Lower leg skin (tissue), 4 donors: ENCODE results near the gene MBD5. TPM values are rescaled to one million over a fixed set of nuclear protein-coding genes. Genes with fewer than 3 reads are reported as not detected.

Experiments used
- DNase-seq, 2 donors: peaks; one replicate each; pipeline ENCODE4 v3.0.0-alpha.2; 2019; ENCODE audit warnings: low spot score in 2 of 2
- H3K4me3 ChIP-seq: fragments of 200-600 bp; sonication (generic); 2 replicates; pipeline ENCODE4 v1.5.1; 2017; ENCODE audit warnings: mild to moderate bottlenecking, low read depth; ENCODE audit not compliant: poor library complexity, severe bottlenecking
- CTCF ChIP-seq, 3 donors: fragments of 450-650 bp; IDR thresholded peaks; one replicate each; pipeline ENCODE4 v1.5.1; 2016; ENCODE audit warnings: antibody characterized with exemption in 3 of 3, mild to moderate bottlenecking in 3 of 3, moderate library complexity in 2 of 3
- POLR2A ChIP-seq, 2 donors: fragments of 450-650 bp; IDR thresholded peaks; one replicate each; pipeline ENCODE4 v1.6.1; 2016 to 2017; ENCODE audit warnings: antibody characterized with exemption in 2 of 2, mild to moderate bottlenecking in 1 of 2, moderate library complexity in 1 of 2
- WGBS, 2 donors: methylation state at CpG; one replicate each; pipeline ENCODE4 v1.1.5; 2018; 5-methylcytosine and 5-hydroxymethylcytosine counted together
- intact Hi-C: fragments of 100-400 bp; cut with DNase I; formaldehyde crosslinking; loops from one replicate; pipeline ENCODE4 v1.15.0; 2023; ENCODE audit warnings: low total_unique reads
- total RNA-seq, 4 donors: library from RNA; depleted of rRNA; stranded (reverse); fragments of >200 nt; gene quantifications; one replicate each; pipeline ENCODE4 v1.1.0, GENCODE V29; 2016

Gene MBD5
- total RNA-seq, 4 donors from 2014 or later, result 13.5 to 22.3 (median 17.4) TPM

- DNase-seq, result no peak
- WGBS, 2 donors, result 68 to 85% methylated on average over 1 of the region's 1 CpG
- intact Hi-C loops, result no loop called here
- TF ChIP-seq CTCF (IDR thresholded peaks at IDR 0.05), result no peak
- TF ChIP-seq POLR2A (IDR thresholded peaks at IDR 0.05), result no peak
- no peak overlapping the region for H3K4me3 ChIP-seq
Measured at GRCh38 chr2:148058641-148059040, 37.8 kb downstream of the MBD5 start.

- intact Hi-C loops, result no loop called here
- WGBS, 2 donors, result 77 to 86% methylated on average over 2 of the region's 2 CpGs
- H3K4me3 ChIP-seq, result no peak overlapping the region
- no peak for TF ChIP-seq POLR2A (IDR thresholded peaks at IDR 0.05)
- no peak for TF ChIP-seq CTCF (IDR thresholded peaks at IDR 0.05)
- DNase-seq, result no peak
Measured at GRCh38 chr2:148063633-148064032, 42.7 kb downstream of the MBD5 start.

- DNase-seq, result no peak
- WGBS, 2 donors, result 71 to 76% methylated on average over 6 of the region's 6 CpGs
- intact Hi-C loops, result no loop called here
Measured at GRCh38 chr2:148065936-148066335, 45.0 kb downstream of the MBD5 start.

GRCh38 chr2:148067801-148068200 is 46.9 kb downstream of the MBD5 start:
- intact Hi-C loops, result no loop called here
- no peak overlapping the region for H3K4me3 ChIP-seq
- no peak for DNase-seq
- TF ChIP-seq CTCF (IDR thresholded peaks at IDR 0.05) (no peak), POLR2A (IDR thresholded peaks at IDR 0.05) (no peak)
- 94 to 100% methylated on average over 1 of the region's 1 CpG for WGBS, 2 donors

More at GRCh38 chr2:148065936-148066335, 45.0 kb downstream of the MBD5 start:
- no peak overlapping the region for H3K4me3 ChIP-seq
- TF ChIP-seq POLR2A (IDR thresholded peaks at IDR 0.05) (no peak), CTCF (IDR thresholded peaks at IDR 0.05) (no peak)

GRCh38 chr2:148071351-148071750 is 50.5 kb downstream of the MBD5 start:
- intact Hi-C loops, result no loop called here
- DNase-seq, result no peak
- no peak overlapping the region for H3K4me3 ChIP-seq
- 98% methylated on average over 4 of the region's 4 CpGs for WGBS, 2 donors
- TF ChIP-seq POLR2A (IDR thresholded peaks at IDR 0.05) (no peak), CTCF (IDR thresholded peaks at IDR 0.05) (no peak)

- H3K4me3 ChIP-seq, result no peak overlapping the region
- intact Hi-C loops, result no loop called here
- no peak for TF ChIP-seq CTCF (IDR thresholded peaks at IDR 0.05)
- TF ChIP-seq POLR2A (IDR thresholded peaks at IDR 0.05), result no peak
Measured at GRCh38 chr2:148096012-148096411, 75.1 kb downstream of the MBD5 start.

More at GRCh38 chr2:148096012-148096411, 75.1 kb downstream of the MBD5 start:
- DNase-seq, result no peak
